NCI-H1417 (cell line): ENCODE results near the gene PTPRH.
"Not testable (repeated sequence)": the region's sequence is repeated elsewhere in the genome, so short reads cannot be mapped to it uniquely, and the experiment has no call there.

Experiments
- DNase-seq, 3 experiments: peaks; one replicate each; lab custom pipeline; 2025; lab: John Stamatoyannopoulos, UW

PTPRH gene

GRCh38 chr19:55186080-55186479, 23.2 kb downstream of the PTPRH start:
- no peak for DNase-seq

- DNase-seq = no peak
Measured at GRCh38 chr19:55181740-55182139, 27.6 kb downstream of the PTPRH start.

DNA sequence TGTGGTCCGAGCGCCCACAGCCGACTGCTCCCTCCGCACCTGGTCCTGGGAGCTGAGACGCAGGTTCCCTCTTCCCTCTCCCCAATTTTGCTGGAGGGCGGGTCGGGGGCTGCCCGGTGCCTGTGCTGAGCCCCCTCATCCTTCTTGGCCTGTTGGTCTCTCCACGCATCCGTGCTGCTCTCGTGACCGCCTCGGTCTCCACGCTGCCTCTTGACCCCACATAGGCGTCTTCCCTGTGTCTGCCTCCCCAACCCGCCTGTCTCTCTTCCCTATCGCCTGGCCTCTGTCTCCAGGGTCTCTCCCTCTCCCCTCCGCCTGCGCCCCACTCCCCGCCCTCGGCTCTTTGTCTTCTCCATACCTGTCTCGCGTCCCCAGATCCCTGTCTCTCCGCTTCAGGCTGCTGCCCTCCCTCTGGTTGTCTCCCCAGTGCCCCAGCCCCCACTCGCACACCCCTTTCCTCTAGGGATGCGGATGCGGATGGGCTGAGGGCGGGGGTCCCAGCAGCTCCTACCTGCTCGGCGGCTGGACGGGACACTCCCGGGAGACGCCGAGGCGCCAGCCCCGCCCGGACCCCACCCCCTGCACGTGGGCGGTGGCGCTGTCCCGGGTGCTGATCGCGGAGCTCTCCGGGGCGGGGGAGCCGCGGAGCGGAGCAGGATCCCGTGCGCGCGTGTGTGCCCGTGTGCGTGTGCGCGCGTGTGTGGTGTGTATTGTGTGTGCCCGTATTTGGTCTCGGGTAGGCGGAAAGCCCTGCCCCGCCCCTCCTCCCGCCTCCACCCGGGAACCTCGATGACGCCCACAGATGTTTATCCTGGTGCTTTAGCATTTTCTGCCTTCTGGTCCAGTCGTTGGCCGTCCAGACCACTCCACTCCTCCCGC, 29.5 kb downstream of the PTPRH start, which contains the start of gene SYT5:
Gene SYT5, minus strand, starts transcription at position 684 of the 879 bp plus-strand sequence. CDS start 1,248 bp downstream, outside the sequence.
- DNase-seq = peak in 2 of 3 experiments; percentile 65 to 69

- peak; percentile 91 to 95 (median 93) for DNase-seq
Measured at GRCh38 chr19:55178781-55179599, 30.3 kb downstream of the PTPRH start.

- no peak for DNase-seq
Measured at GRCh38 chr19:55176076-55176475, 33.2 kb downstream of the PTPRH start.

- no peak for DNase-seq
Measured at GRCh38 chr19:55175117-55175867, 34.0 kb downstream of the PTPRH start.

GRCh38 chr19:55174425-55175116, 34.7 kb downstream of the PTPRH start:
- DNase-seq = no peak

DNA sequence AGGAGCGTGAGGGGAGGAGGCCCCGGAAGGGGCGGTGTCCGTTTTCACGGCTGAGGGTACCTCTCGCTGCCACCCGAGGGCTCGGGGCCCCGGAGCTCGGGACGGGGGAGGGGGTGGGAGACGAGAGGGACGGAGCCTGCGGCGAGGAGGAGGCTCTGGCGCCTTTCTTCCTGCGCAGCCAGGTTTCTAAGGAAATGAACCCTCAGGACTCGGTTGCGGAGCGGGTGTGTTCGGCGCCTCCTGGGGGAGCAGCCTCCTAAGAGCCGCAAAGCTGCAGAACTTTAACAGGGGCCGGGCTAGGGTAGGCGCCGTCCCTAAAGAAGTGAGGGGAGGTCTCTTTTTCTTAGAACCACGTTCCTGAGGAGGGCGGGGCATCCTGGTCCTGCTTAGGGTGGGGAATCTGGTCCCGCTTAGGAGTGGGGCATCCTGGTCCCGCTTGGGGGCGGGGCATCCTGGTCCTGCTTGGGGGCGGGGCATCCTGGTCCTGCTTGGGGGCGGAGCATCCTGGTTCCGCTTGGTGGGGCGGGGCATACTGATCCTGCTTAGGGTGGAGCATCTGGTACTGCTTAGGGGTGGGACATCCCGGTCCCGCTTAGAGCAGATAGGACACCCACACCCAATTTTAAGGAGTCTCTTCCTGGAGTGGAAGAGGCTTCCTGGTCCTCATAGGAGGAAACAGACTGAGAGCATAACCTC, 35.4 kb downstream of the PTPRH start:
- peak in 1 of 3 experiments; percentile 45 for DNase-seq

DNA sequence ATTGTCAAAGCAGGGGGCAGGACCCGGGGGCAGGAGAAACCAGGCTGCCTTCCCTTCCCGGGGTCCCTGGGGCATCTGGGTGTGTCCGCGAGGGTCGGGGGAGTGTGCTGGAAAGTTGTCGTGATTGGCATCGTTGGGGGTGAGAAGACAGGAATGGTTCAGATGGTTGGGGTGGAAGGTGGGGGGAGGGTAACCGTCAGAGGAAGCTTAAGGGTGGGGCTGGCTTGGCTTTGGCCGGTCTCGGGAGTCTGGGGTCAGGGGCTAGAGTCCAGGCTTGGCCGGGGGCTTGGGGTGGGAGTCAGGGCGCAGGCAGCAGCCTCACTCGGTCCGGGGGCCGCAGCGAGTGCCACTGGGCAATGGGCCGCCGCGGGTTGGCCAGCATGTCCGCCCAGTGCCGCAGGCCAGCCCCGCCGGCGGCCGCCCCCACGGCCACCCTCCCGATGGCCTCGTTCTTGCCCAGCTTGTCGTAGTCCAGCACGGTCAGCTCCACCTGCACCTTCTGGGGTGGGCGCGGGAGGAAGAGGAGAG, 36.1 kb downstream of the PTPRH start:
- DNase-seq = no peak

DNA sequence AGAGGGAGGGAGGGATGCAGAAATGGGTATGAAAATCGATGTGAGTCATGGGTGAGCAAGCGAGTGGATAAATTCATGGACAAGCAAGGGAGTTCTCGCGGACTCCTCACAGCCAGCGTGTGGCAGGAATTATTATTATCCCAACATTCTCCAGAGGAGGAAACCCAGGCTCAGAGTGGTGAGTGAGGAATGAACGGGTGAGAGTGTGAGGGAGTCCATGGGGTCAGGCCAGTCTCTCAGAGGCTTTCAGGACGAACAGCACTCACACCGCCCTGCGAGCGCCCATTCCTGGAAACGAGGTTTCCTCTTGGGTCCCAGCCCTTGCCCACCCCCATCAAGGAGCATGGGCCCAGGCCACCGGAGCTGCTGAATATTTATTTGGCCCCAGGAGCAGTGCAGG, 36.6 kb downstream of the PTPRH start:
- no peak for DNase-seq

GRCh38 chr19:55172318-55172717, 37.0 kb downstream of the PTPRH start:
- DNase-seq = not testable (repeated sequence)

DNA sequence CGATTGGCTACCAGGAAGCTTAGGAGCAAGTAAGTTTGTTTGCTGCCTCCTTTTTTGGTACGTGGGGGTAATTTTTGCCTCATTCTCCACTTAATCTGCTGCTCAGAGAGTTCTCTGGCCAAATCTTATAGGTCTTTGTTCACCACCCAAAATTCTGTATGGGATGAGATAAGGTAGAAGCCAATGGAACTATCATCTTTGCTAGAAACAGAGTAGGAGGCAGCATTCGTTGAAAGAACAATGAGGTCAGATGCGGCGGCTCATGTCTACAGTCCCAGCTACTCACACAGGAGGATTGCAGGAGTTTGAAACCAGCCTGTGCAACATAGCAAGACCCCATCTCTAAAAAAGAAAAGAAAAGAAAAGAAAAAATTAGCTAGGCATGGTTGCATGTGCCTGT, 37.9 kb downstream of the PTPRH start:
- DNase-seq = no peak

DNA sequence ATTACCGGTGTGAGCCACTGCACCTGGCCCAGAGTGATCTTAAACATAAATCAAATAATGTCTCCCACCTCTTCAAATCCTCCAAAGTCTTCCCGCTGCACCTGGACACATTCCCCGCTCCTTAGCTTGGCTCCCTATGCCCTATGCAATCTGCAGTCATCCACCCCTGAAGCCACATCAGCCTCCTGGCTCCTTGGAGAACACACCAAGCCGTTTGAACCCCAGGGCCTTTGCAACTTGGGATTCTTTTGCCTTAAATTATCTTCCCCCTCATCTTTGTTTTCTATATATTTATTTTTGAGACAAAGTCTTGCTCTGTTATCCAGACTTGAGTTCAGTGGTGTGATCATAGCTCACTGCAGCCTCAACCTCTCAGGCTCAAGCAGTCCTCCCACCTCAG, 40.2 kb downstream of the PTPRH start:
- no peak for DNase-seq

DNA sequence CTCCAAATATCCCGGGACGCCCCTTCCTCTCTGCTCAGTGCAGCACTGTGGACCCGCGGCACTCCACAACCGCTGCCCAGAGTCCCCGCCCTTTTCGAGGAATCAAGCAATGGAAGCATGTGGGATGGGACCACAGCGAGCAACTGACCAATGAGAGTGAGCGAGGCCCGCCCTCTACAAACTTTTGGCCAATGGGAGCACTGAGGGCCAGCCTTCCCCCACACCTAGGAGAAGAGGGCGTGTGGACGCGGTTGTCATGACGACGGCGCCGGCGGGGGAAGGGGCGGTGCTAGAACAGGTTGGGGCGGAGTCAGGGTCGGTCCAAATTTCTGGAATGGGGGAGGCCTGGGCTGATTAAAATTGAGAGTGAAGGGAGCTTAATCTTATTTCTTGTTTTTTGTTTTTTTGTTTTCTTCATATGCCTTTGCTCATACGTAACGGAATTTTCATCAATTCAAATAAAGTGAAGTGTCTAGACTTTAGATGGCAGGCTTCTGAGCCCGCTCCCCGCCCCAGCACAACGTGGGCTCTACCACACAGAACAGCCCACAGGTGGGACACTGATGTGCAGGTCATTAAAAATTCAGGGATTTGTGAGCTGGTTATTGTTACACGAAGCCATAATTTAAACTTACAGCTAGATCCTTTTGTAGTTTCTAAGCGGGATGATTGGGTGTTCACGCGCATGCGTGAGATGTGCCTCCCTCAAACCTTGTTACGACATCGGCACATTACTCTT, 42.6 kb downstream of the PTPRH start, which contains the start of gene DNAAF3:
Gene DNAAF3, minus strand, starts transcription at position 84 of the 739 bp plus-strand sequence. CDS start 200 bp downstream, outside the sequence.
- DNase-seq = peak; percentile 95 to 98 (median 97)

GRCh38 chr19:55165952-55166529, 43.3 kb downstream of the PTPRH start:
- DNase-seq = peak; percentile 43 to 86 (median 86)

- DNase-seq = no peak
Measured at GRCh38 chr19:55161571-55162322, 47.6 kb downstream of the PTPRH start.

GRCh38 chr19:55160986-55161365, 48.3 kb downstream of the PTPRH start:
- no peak for DNase-seq
